SK-N-SH (cell line): ENCODE measurements around the gene GPR68. TPM values are rescaled to one million over a fixed set of nuclear protein-coding genes. Genes with fewer than 3 reads are reported as not detected.

ENCODE experiments used
- CTCF ChIA-PET: fragments of 300-600, 350-600 bp; formaldehyde crosslinking; extraction: SDS; loops from one replicate; lab custom pipeline; 2021; lab: Yijun Ruan, JAX
- POLR2A ChIA-PET: fragments of 350-600 bp; sonication (Branson Sonifier 250); formaldehyde crosslinking; extraction: SDS; loops from one replicate; lab custom pipeline; 2020; ENCODE audit warnings: antibody characterized with exemption, inconsistent platforms; lab: Yijun Ruan, JAX
- DNase-seq: peaks from one replicate; pipeline ENCODE4 v3.0.0; 2012
- H2AFZ ChIP-seq: fragments of 200-600 bp; sonication (generic); 2 replicates; pipeline ENCODE4 v1.8.1; 2016; ENCODE audit warnings: antibody characterized with exemption, mild to moderate bottlenecking, low read depth
- H3F3A ChIP-seq: fragments of 200-600 bp; sonication (generic); replicated peaks from 2 replicates; pipeline ENCODE3; 2016; ENCODE audit warnings: antibody characterized with exemption, mild to moderate bottlenecking; ENCODE audit not compliant: insufficient read depth
- H3K27ac ChIP-seq, 2 experiments: fragments of 200-500 bp in 1 of 2; fragments of 200-600 bp in 1 of 2; sonication (Bioruptor generic) in 1 of 2; sonication (generic), shearing (Covaris generic) in 1 of 2; 2 replicates each; pipeline versions ENCODE4 v1.5.1 to v1.6.1; 2014 to 2016; ENCODE audit warnings: low read depth in 2 of 2, inconsistent platforms in 1 of 2, low read length in 1 of 2, mild to moderate bottlenecking in 1 of 2, mixed read lengths in 1 of 2
- H3K27me3 ChIP-seq: fragments of 200-600 bp; sonication (generic), shearing (Covaris generic); 2 replicates; pipeline ENCODE4 v1.6.1; 2016; ENCODE audit warnings: mixed run types; ENCODE audit not compliant: insufficient read depth
- H3K36me3 ChIP-seq, 2 experiments: fragments of 200-500 bp in 1 of 2; fragments of 200-600 bp in 1 of 2; sonication (Bioruptor generic) in 1 of 2; sonication (generic) in 1 of 2; replicated peaks in 1 of 2; 2 replicates each; pipeline versions ENCODE3 to v1.5.1; 2014 to 2016; ENCODE audit warnings: low read length in 1 of 2, mild to moderate bottlenecking in 1 of 2; ENCODE audit not compliant: insufficient read depth in 2 of 2, control insufficient read depth in 1 of 2
- H3K4me1 ChIP-seq, 2 experiments: fragments of 200-500 bp in 1 of 2; fragments of 200-600 bp in 1 of 2; sonication (Bioruptor generic) in 1 of 2; sonication (generic), shearing (Covaris generic) in 1 of 2; 2 replicates each; pipeline versions ENCODE4 v1.5.1 to v1.6.1; 2014 to 2016; ENCODE audit warnings: low read depth in 1 of 2, low read length in 1 of 2, mixed run types in 1 of 2; ENCODE audit not compliant: insufficient read depth in 2 of 2, control insufficient read depth in 1 of 2
- H3K4me2 ChIP-seq: fragments of 200-600 bp; sonication (generic), shearing (Covaris generic); 2 replicates; pipeline ENCODE4 v1.6.1; 2017; ENCODE audit warnings: mixed run types
- H3K4me3 ChIP-seq, 2 experiments: fragments of 200-500 bp in 1 of 2; fragments of 200-600 bp in 1 of 2; sonication (Bioruptor generic) in 1 of 2; sonication (generic), shearing (Covaris generic) in 1 of 2; 2 replicates each; pipeline versions ENCODE4 v1.5.1 to v1.8.1; 2014 to 2016; ENCODE audit warnings: low read depth in 2 of 2, inconsistent platforms in 1 of 2, low read length in 1 of 2, mild to moderate bottlenecking in 1 of 2, mixed read lengths in 1 of 2, moderate library complexity in 1 of 2
- H3K79me2 ChIP-seq: fragments of 200-600 bp; sonication (generic); 2 replicates; pipeline ENCODE4 v1.8.1; 2017; ENCODE audit warnings: mild to moderate bottlenecking; ENCODE audit not compliant: insufficient read depth
- H3K9ac ChIP-seq: fragments of 200-600 bp; sonication (generic); 2 replicates; pipeline ENCODE4 v1.6.1; 2017; ENCODE audit warnings: mixed run types
- H3K9me2 ChIP-seq: fragments of 200-600 bp; sonication (generic); 2 replicates; pipeline ENCODE4 v1.6.1; 2017; ENCODE audit warnings: mixed run types
- H3K9me3 ChIP-seq: fragments of 200-600 bp; sonication (generic); 2 replicates; pipeline ENCODE4 v1.6.1; 2017; ENCODE audit warnings: mixed run types, mild to moderate bottlenecking, moderate library complexity
- H4K20me1 ChIP-seq: fragments of 200-600 bp; sonication (generic); 2 replicates; pipeline ENCODE4 v1.6.1; 2017; ENCODE audit warnings: mild to moderate bottlenecking, mixed run types; ENCODE audit not compliant: insufficient read depth
- CHD2 ChIP-seq: fragments of 150-350 bp; IDR thresholded peaks from 2 replicates; pipeline ENCODE4 v1.6.1; 2018; ENCODE audit warnings: low read length; ENCODE audit not compliant: partially characterized antibody
- CTCF ChIP-seq: fragments of 200-600 bp; sonication (generic); IDR thresholded peaks from 2 replicates; pipeline ENCODE4 v1.6.1; 2017; ENCODE audit warnings: antibody characterized with exemption, mild to moderate bottlenecking, moderate library complexity
- EP300 ChIP-seq, 2 experiments: IDR thresholded peaks; 2 replicates each; pipeline versions ENCODE4 v1.4.0 to v1.6.1; 2012; ENCODE audit warnings: borderline replicate concordance in 1 of 2, low read depth in 1 of 2, low read length in 1 of 2
- FOSL2 ChIP-seq: IDR thresholded peaks from 2 replicates; pipeline ENCODE4 v1.4.0; 2012; ENCODE audit warnings: low read depth, mild to moderate bottlenecking, moderate library complexity, borderline replicate concordance
- FOXJ3 ChIP-seq: sonication (generic); formaldehyde crosslinking; IDR thresholded peaks from 2 replicates; pipeline ENCODE4 v1.5.1; 2020; ENCODE audit warnings: mild to moderate bottlenecking, missing genetic modification reagents
- GABPA ChIP-seq: IDR thresholded peaks from 2 replicates; pipeline ENCODE4 v1.4.0; 2012; ENCODE audit warnings: low read depth, mild to moderate bottlenecking
- RFX5 ChIP-seq: IDR thresholded peaks from 2 replicates; pipeline ENCODE4 v1.6.1; 2012; ENCODE audit warnings: mild to moderate bottlenecking, improper control_type of control experiment, low read length
- TCF12 ChIP-seq: IDR thresholded peaks from 2 replicates; pipeline ENCODE4 v1.4.0; 2012
- WGBS: methylation state at CpG from one replicate; pipeline ENCODE4 v1.1.6; 2017; ENCODE audit warnings: low lambda C conversion rate; 5-methylcytosine and 5-hydroxymethylcytosine counted together
- polyA plus RNA-seq, 3 experiments: library from polyadenylated mRNA; depleted of rRNA; stranded (reverse); fragments of >200 nt; gene quantifications; 2 replicates each; pipeline ENCODE4 v1.2.3, GENCODE V29; 2012
- TF ChIP-seq, protein P1 (sequence below): fragments of 150-350 bp; IDR thresholded peaks from 2 replicates; pipeline ENCODE4 v1.6.1; 2016; ENCODE audit warnings: mild to moderate bottlenecking, low read depth, low read length
- TF ChIP-seq, protein P2 (sequence below): IDR thresholded peaks from 2 replicates; pipeline ENCODE4 v1.4.0; 2012; ENCODE audit warnings: low read depth, borderline replicate concordance

GPR68 gene
- polyA plus RNA-seq, 1 of the 3 experiments (the other 2 are of a cell fraction), result 0.18 TPM

GRCh38 chr14:91235841-91236240 is 8.7 kb downstream of the GPR68 start:
- Histone ChIP-seq H3K27ac (no peak overlapping the region), H3F3A (no peaks in the 10 kb centered on the region), H3K4me2 (no peak overlapping the region), H3K9me3 (no peaks in the 10 kb centered on the region), H3K27me3 (no peaks in the 10 kb centered on the region), H3K79me2 (no peaks in the 10 kb centered on the region), H3K9ac (no peak overlapping the region), H3K4me1 (no peaks in the 10 kb centered on the region), H2AFZ (no peak overlapping the region), H3K9me2 (no peaks in the 10 kb centered on the region), H4K20me1 (no peaks in the 10 kb centered on the region), H3K4me3 (no peak overlapping the region), H3K36me3 (no peaks in the 10 kb centered on the region)
- WGBS, result 91% methylated on average over 7 of the region's 7 CpGs
- TF ChIP-seq TCF12 (no peak), FOSL2 (no peak), GABPA (no peak), CHD2 (no peak), CTCF (no peak), RFX5 (no peak), EP300 (IDR thresholded peaks at IDR 0.05; ENCODE audit: borderline replicate concordance in 1 of 2, low read depth in 1 of 2, low read length in 1 of 2) (no peak)
- TF ChIP-seq, protein P1, sequence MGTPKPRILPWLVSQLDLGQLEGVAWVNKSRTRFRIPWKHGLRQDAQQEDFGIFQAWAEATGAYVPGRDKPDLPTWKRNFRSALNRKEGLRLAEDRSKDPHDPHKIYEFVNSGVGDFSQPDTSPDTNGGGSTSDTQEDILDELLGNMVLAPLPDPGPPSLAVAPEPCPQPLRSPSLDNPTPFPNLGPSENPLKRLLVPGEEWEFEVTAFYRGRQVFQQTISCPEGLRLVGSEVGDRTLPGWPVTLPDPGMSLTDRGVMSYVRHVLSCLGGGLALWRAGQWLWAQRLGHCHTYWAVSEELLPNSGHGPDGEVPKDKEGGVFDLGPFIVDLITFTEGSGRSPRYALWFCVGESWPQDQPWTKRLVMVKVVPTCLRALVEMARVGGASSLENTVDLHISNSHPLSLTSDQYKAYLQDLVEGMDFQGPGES, result no peak
- DNase-seq, result no peak
- POLR2A ChIA-PET, result no interaction called here
- CTCF ChIA-PET, result no interaction called here

GRCh38 chr14:91234791-91235114 is 9.8 kb downstream of the GPR68 start:
- Histone ChIP-seq H3K9me2 (no peaks in the 10 kb centered on the region), H3K9ac (no peak overlapping the region), H2AFZ (no peak overlapping the region), H3K79me2 (no peaks in the 10 kb centered on the region), H3K9me3 (no peaks in the 10 kb centered on the region), H3K27ac (no peak overlapping the region), H4K20me1 (no peaks in the 10 kb centered on the region), H3K4me3 (no peak overlapping the region), H3F3A (no peaks in the 10 kb centered on the region), H3K4me2 (no peak overlapping the region), H3K4me1 (no peaks in the 10 kb centered on the region), H3K27me3 (no peaks in the 10 kb centered on the region), H3K36me3 (no peaks in the 10 kb centered on the region)
- POLR2A ChIA-PET, result no interaction called here
- no peak for DNase-seq
- 92% methylated on average over 4 of the region's 16 CpGs for WGBS
- TF ChIP-seq, protein P2, sequence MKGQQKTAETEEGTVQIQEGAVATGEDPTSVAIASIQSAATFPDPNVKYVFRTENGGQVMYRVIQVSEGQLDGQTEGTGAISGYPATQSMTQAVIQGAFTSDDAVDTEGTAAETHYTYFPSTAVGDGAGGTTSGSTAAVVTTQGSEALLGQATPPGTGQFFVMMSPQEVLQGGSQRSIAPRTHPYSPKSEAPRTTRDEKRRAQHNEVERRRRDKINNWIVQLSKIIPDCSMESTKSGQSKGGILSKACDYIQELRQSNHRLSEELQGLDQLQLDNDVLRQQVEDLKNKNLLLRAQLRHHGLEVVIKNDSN, result no peak
- TF ChIP-seq EP300 (IDR thresholded peaks at IDR 0.05; ENCODE audit: borderline replicate concordance in 1 of 2, low read depth in 1 of 2, low read length in 1 of 2), result no peak
- TF ChIP-seq FOXJ3 (CRISPR knock-in tag), result no peak
- CTCF ChIA-PET, result interaction anchor here (1.6 kb wide), 1 partner anchor 9 kb away, joined by 7 read pairs; the partner anchor contains the start of gene GPR68
